Measurements from ENCODE around the gene MARF1. TPM values are rescaled to one million over a fixed set of nuclear protein-coding genes. Genes with fewer than 3 reads are reported as not detected.

MARF1 gene
- total RNA-seq, 2 donors from 2014 or later, result 70.8 to 134 TPM

- Mint-ChIP-seq H3K36me3 (peaks cover 6 to 8% of the 10 kb centered on the region in 2 donors), H3K9me3 (no peaks in the 10 kb centered on the region), H3K27ac (peak overlapping the region in 1 of 2 donors; percentile 96)
- DNase-seq (ENCODE audit: low spot score in 2 of 2), result no peak
- no peak for ATAC-seq
Observed at GRCh38 chr16:15644267-15644961, 1.5 kb upstream of the MARF1 start.

- no peak for ATAC-seq
Observed at GRCh38 chr16:15643946-15644250, 944 bp upstream of the MARF1 start.

GRCh38 chr16:15642557-15643047 lies 352 bp downstream of the MARF1 start:
- DNase-seq (ENCODE audit: low spot score in 2 of 2) (peak in 1 of 2 donors; percentile 80), ATAC-seq (peak; percentile 47 to 76)
- H3K27ac Mint-ChIP-seq, result peak overlapping the region; percentile 96 to 97
- H3K9me3 Mint-ChIP-seq, result peaks cover 0 to 3% of the 10 kb centered on the region in 2 donors
- H3K36me3 Mint-ChIP-seq, result peaks cover 20 to 21% of the 10 kb centered on the region in 2 donors

More at GRCh38 chr16:15643946-15644250, 944 bp upstream of the MARF1 start:
- Mint-ChIP-seq H3K27ac (peak overlapping the region; percentile 96 to 97), H3K36me3 (peaks cover 9 to 11% of the 10 kb centered on the region in 2 donors), H3K9me3 (no peaks in the 10 kb centered on the region)
- no peak for DNase-seq (ENCODE audit: low spot score in 2 of 2)

- DNase-seq (ENCODE audit: low spot score in 2 of 2), result no peak
- Mint-ChIP-seq H3K36me3 (peaks cover 27 to 28% of the 10 kb centered on the region in 2 donors), H3K9me3 (peaks cover 0 to 3% of the 10 kb centered on the region in 2 donors), H3K27ac (peak overlapping the region; percentile 96 to 97)
- no peak for ATAC-seq
Observed at GRCh38 chr16:15641753-15642556, 999 bp downstream of the MARF1 start.

GRCh38 chr16:15640966-15641365 lies 2.0 kb downstream of the MARF1 start:
- ATAC-seq (no peak), DNase-seq (ENCODE audit: low spot score in 2 of 2) (no peak)
- H3K36me3 Mint-ChIP-seq, result peaks cover 33 to 37% of the 10 kb centered on the region in 2 donors
- H3K27ac Mint-ChIP-seq, result peak overlapping the region; percentile 96 to 97
- H3K9me3 Mint-ChIP-seq, result peaks cover 0 to 3% of the 10 kb centered on the region in 2 donors

GRCh38 chr16:15639061-15639568 lies 3.8 kb downstream of the MARF1 start:
- H3K9me3 Mint-ChIP-seq, result peaks cover 0 to 3% of the 10 kb centered on the region in 2 donors

GRCh38 chr16:15636392-15636873 lies 6.5 kb downstream of the MARF1 start:
- H3K27ac Mint-ChIP-seq, result peak overlapping the region; percentile 69 to 75
- peaks cover 0 to 3% of the 10 kb centered on the region in 2 donors for H3K9me3 Mint-ChIP-seq
- DNase-seq (ENCODE audit: low spot score in 2 of 2) (no peak), ATAC-seq (peak; percentile 8 to 47)
- peaks cover 43 to 60% of the 10 kb centered on the region in 2 donors for H3K36me3 Mint-ChIP-seq

More at GRCh38 chr16:15639061-15639568, 3.8 kb downstream of the MARF1 start:
- peaks cover 46 to 47% of the 10 kb centered on the region in 2 donors for H3K36me3 Mint-ChIP-seq
- DNase-seq (ENCODE audit: low spot score in 2 of 2), result no peak
- peak; percentile 63 to 69 for ATAC-seq
- peak overlapping the region; percentile 93 to 95 for H3K27ac Mint-ChIP-seq

GRCh38 chr16:15635926-15636325 lies 7.0 kb downstream of the MARF1 start:
- Mint-ChIP-seq H3K9me3 (peaks cover 0 to 3% of the 10 kb centered on the region in 2 donors), H3K36me3 (peaks cover 43 to 60% of the 10 kb centered on the region in 2 donors), H3K27ac (peak overlapping the region; percentile 69 to 75)
- no peak for DNase-seq (ENCODE audit: low spot score in 2 of 2)
- no peak for ATAC-seq

- Mint-ChIP-seq H3K36me3 (peaks cover 23 to 50% of the 10 kb centered on the region in 2 donors), H3K9me3 (no peaks in the 10 kb centered on the region), H3K27ac (peak overlapping the region in 1 of 2 donors; percentile 19)
- DNase-seq (ENCODE audit: low spot score in 2 of 2) (no peak), ATAC-seq (no peak)
Observed at GRCh38 chr16:15631730-15632409, 11.1 kb downstream of the MARF1 start.

GRCh38 chr16:15621889-15622288 lies 21.1 kb downstream of the MARF1 start:
- DNase-seq (ENCODE audit: low spot score in 2 of 2) (no peak), ATAC-seq (no peak)
- H3K9me3 Mint-ChIP-seq, result no peaks in the 10 kb centered on the region
- peak overlapping the region in 1 of 2 donors; percentile 31 for H3K27ac Mint-ChIP-seq
- peaks cover 22 to 29% of the 10 kb centered on the region in 2 donors for H3K36me3 Mint-ChIP-seq

- no peak for DNase-seq (ENCODE audit: low spot score in 2 of 2)
- Mint-ChIP-seq H3K36me3 (peaks cover 22 to 29% of the 10 kb centered on the region in 2 donors), H3K27ac (no peak overlapping the region), H3K9me3 (no peaks in the 10 kb centered on the region)
- ATAC-seq, result no peak
Observed at GRCh38 chr16:15621456-15621855, 21.5 kb downstream of the MARF1 start.

GRCh38 chr16:15620611-15621195 lies 22.3 kb downstream of the MARF1 start:
- no peaks in the 10 kb centered on the region for H3K9me3 Mint-ChIP-seq
- H3K27ac Mint-ChIP-seq, result no peak overlapping the region
- peaks cover 20 to 28% of the 10 kb centered on the region in 2 donors for H3K36me3 Mint-ChIP-seq
- DNase-seq (ENCODE audit: low spot score in 2 of 2) (no peak), ATAC-seq (no peak)

- H3K9me3 Mint-ChIP-seq, result no peaks in the 10 kb centered on the region
- DNase-seq (ENCODE audit: low spot score in 2 of 2) (no peak), ATAC-seq (no peak)
- H3K27ac Mint-ChIP-seq, result peak overlapping the region; percentile 41 to 76
- peaks cover 6 to 14% of the 10 kb centered on the region in 2 donors for H3K36me3 Mint-ChIP-seq
Observed at GRCh38 chr16:15618392-15618791, 24.6 kb downstream of the MARF1 start.

GRCh38 chr16:15617901-15618300 lies 25.1 kb downstream of the MARF1 start:
- Mint-ChIP-seq H3K36me3 (peaks cover 6 to 16% of the 10 kb centered on the region in 2 donors), H3K27ac (peak overlapping the region; percentile 41 to 90), H3K9me3 (no peaks in the 10 kb centered on the region)
- DNase-seq (ENCODE audit: low spot score in 2 of 2), result no peak
- ATAC-seq, result peak in 1 of 2 donors; percentile 22

- no peaks in the 10 kb centered on the region for H3K9me3 Mint-ChIP-seq
- ATAC-seq (no peak), DNase-seq (ENCODE audit: low spot score in 2 of 2) (no peak)
- H3K36me3 Mint-ChIP-seq, result peaks cover 6 to 23% of the 10 kb centered on the region in 2 donors
- H3K27ac Mint-ChIP-seq, result peak overlapping the region in 1 of 2 donors; percentile 23
Observed at GRCh38 chr16:15616475-15617165, 26.3 kb downstream of the MARF1 start.
